ENCODE results near the gene CLEC2A.
"Not testable (repeated sequence)": the region's sequence is repeated elsewhere in the genome, so short reads cannot be mapped to it uniquely, and the experiment has no call there.

CLEC2A gene, protein sequence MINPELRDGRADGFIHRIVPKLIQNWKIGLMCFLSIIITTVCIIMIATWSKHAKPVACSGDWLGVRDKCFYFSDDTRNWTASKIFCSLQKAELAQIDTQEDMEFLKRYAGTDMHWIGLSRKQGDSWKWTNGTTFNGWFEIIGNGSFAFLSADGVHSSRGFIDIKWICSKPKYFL

GRCh38 chr12:9932270-9932669 is at the start of gene CLEC2A:
TSS of gene CLEC2A (minus strand) at chr12:9932370. CDS start at chr12:9932329, 41 bp downstream.
- Histone ChIP-seq H3K4me1 (ENCODE audit: insufficient read depth, low read length) (no peaks in the 10 kb centered on the region), H3K9ac (ENCODE audit: low read depth, low read length) (no peak within 1 kb of the TSS), H3K9me3 (ENCODE audit: control insufficient read depth, insufficient read depth, low read length) (no peaks in the 10 kb centered on the region), H3K36me3 (ENCODE audit: insufficient read depth, low read length) (no peaks in the 10 kb centered on the region)

GRCh38 chr12:9980126-9980525 is 48.0 kb upstream of the CLEC2A start:
- H3K36me3 ChIP-seq (ENCODE audit: insufficient read depth, low read length) = no peaks in the 10 kb centered on the region
- 0 out of 2 replicates have a peak, but pooled peaks cover 8% of the 10 kb centered on the region for H3K9me3 ChIP-seq (ENCODE audit: control insufficient read depth, insufficient read depth, low read length)
- no peaks in the 10 kb centered on the region for H3K4me1 ChIP-seq (ENCODE audit: insufficient read depth, low read length)
- H3K9ac ChIP-seq (ENCODE audit: low read depth, low read length) = no peak overlapping the region

GRCh38 chr12:9977916-9978315 is 45.7 kb upstream of the CLEC2A start:
- Histone ChIP-seq H3K36me3 (ENCODE audit: insufficient read depth, low read length) (no peaks in the 10 kb centered on the region), H3K9ac (ENCODE audit: low read depth, low read length) (no peak overlapping the region), H3K4me1 (ENCODE audit: insufficient read depth, low read length) (no peaks in the 10 kb centered on the region), H3K9me3 (ENCODE audit: control insufficient read depth, insufficient read depth, low read length) (0 out of 2 replicates have a peak, but pooled peaks cover 8% of the 10 kb centered on the region)

GRCh38 chr12:9976626-9977025 is 44.5 kb upstream of the CLEC2A start:
- not testable (repeated sequence) for H3K9ac ChIP-seq (ENCODE audit: low read depth, low read length); H3K36me3 ChIP-seq (ENCODE audit: insufficient read depth, low read length); H3K4me1 ChIP-seq (ENCODE audit: insufficient read depth, low read length); H3K9me3 ChIP-seq (ENCODE audit: control insufficient read depth, insufficient read depth, low read length)

DNA sequence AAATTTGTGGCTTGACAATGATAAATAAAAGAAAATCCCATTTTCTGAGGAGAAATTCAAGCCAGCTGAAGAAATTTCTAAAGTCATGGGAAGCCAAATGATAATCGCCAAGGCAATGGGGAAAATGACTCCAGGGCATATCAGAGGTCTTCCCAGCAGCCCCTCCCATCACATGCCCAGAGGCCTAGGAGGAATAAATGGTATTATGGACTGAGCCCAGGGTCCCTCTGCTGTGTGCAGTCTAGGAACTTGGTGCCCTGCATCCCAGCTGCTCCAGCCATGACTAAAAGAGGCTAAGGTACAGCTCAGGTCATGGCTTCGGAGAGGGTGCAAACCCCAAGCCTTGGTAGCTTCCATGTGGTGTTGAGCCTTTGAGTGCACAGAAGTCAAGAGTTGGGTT is 43.4 kb upstream of the CLEC2A start:
- H3K36me3 ChIP-seq (ENCODE audit: insufficient read depth, low read length) = no peaks in the 10 kb centered on the region
- no peaks in the 10 kb centered on the region for H3K4me1 ChIP-seq (ENCODE audit: insufficient read depth, low read length)
- 0 out of 2 replicates have a peak, but pooled peaks cover 8% of the 10 kb centered on the region for H3K9me3 ChIP-seq (ENCODE audit: control insufficient read depth, insufficient read depth, low read length)
- H3K9ac ChIP-seq (ENCODE audit: low read depth, low read length) = no peak overlapping the region

- not testable (repeated sequence) for H3K9me3 ChIP-seq (ENCODE audit: control insufficient read depth, insufficient read depth, low read length); H3K9ac ChIP-seq (ENCODE audit: low read depth, low read length); H3K4me1 ChIP-seq (ENCODE audit: insufficient read depth, low read length); H3K36me3 ChIP-seq (ENCODE audit: insufficient read depth, low read length)
Observed at GRCh38 chr12:9974731-9975130, 42.6 kb upstream of the CLEC2A start.

DNA sequence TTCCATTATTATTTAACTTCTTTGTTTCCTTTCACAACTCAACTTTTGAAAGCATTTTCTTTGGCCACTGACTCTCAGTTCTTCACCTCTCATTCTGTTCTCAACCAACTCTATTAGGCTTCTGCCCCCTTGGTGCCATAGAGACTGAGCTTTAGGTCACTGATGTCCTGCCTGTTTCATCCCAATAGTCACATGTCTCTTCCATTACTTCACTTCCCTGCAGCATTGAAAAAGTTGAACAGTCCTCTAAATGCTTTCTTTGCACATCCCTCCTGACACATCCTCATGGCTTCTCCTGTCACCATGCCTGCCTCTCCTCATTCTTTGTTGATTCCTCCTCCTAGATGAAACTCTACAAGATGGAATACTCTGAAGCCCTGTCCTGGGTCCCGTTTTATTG is 41.8 kb upstream of the CLEC2A start:
- H3K9ac ChIP-seq (ENCODE audit: low read depth, low read length) = no peak overlapping the region

GRCh38 chr12:9971181-9971580 is 39.0 kb upstream of the CLEC2A start, which contains the start of gene CLEC12A:
TSS of gene CLEC12A (plus strand) at chr12:9971409. CDS start at chr12:9971597, 188 bp downstream.
- Histone ChIP-seq H3K36me3 (ENCODE audit: insufficient read depth, low read length) (no peaks in the 10 kb centered on the region), H3K4me1 (ENCODE audit: insufficient read depth, low read length) (no peaks in the 10 kb centered on the region), H3K9me3 (ENCODE audit: control insufficient read depth, insufficient read depth, low read length) (0 out of 2 replicates have a peak, but pooled peaks cover 7% of the 10 kb centered on the region), H3K9ac (ENCODE audit: low read depth, low read length) (no peak within 1 kb of the TSS)

More for the DNA sequence above, 41.8 kb upstream of the CLEC2A start:
- H3K4me1 ChIP-seq (ENCODE audit: insufficient read depth, low read length) = no peaks in the 10 kb centered on the region
- 0 out of 2 replicates have a peak, but pooled peaks cover 8% of the 10 kb centered on the region for H3K9me3 ChIP-seq (ENCODE audit: control insufficient read depth, insufficient read depth, low read length)
- no peaks in the 10 kb centered on the region for H3K36me3 ChIP-seq (ENCODE audit: insufficient read depth, low read length)

- Histone ChIP-seq H3K36me3 (ENCODE audit: insufficient read depth, low read length) (no peaks in the 10 kb centered on the region), H3K9me3 (ENCODE audit: control insufficient read depth, insufficient read depth, low read length) (no peaks in the 10 kb centered on the region; the same call in 1 of the 2 replicates), H3K4me1 (ENCODE audit: insufficient read depth, low read length) (no peaks in the 10 kb centered on the region), H3K9ac (ENCODE audit: low read depth, low read length) (no peak overlapping the region)
Observed at GRCh38 chr12:9969673-9970072, 37.5 kb upstream of the CLEC2A start.

GRCh38 chr12:9961901-9962300 is 29.7 kb upstream of the CLEC2A start:
- no peaks in the 10 kb centered on the region; the same call in 1 of the 2 replicates for H3K9me3 ChIP-seq (ENCODE audit: control insufficient read depth, insufficient read depth, low read length)
- H3K36me3 ChIP-seq (ENCODE audit: insufficient read depth, low read length) = no peaks in the 10 kb centered on the region
- no peaks in the 10 kb centered on the region for H3K4me1 ChIP-seq (ENCODE audit: insufficient read depth, low read length)
- H3K9ac ChIP-seq (ENCODE audit: low read depth, low read length) = no peak overlapping the region

DNA sequence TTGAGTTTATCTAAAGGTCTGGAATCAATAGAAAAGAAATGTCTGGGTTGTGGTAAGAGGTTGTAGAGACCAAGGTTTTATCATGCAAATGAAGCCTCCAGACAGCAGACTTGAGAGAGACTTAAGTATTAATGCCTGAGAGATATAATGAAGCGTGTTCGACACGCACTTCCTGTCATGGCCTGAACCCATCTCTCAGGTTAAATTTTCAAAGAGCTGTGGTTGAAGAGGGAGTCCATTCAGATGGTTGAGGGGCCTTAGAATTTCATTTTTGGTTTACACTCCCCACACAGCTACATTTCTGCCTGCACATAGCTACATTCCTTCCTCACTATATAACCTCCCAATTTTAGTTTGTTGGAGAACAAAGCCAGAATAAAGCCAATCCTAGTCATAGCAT is 28.9 kb upstream of the CLEC2A start:
- Histone ChIP-seq H3K9ac (ENCODE audit: low read depth, low read length) (no peak overlapping the region), H3K36me3 (ENCODE audit: insufficient read depth, low read length) (no peaks in the 10 kb centered on the region), H3K9me3 (ENCODE audit: control insufficient read depth, insufficient read depth, low read length) (no peaks in the 10 kb centered on the region; the same call in 1 of the 2 replicates), H3K4me1 (ENCODE audit: insufficient read depth, low read length) (no peaks in the 10 kb centered on the region)

- Histone ChIP-seq H3K4me1 (ENCODE audit: insufficient read depth, low read length) (no peaks in the 10 kb centered on the region), H3K36me3 (ENCODE audit: insufficient read depth, low read length) (no peaks in the 10 kb centered on the region), H3K9ac (ENCODE audit: low read depth, low read length) (no peak overlapping the region), H3K9me3 (ENCODE audit: control insufficient read depth, insufficient read depth, low read length) (no peaks in the 10 kb centered on the region; the same call in 1 of the 2 replicates)
Observed at GRCh38 chr12:9960590-9960989, 28.4 kb upstream of the CLEC2A start.

GRCh38 chr12:9957834-9958233 is 25.7 kb upstream of the CLEC2A start:
- H3K36me3 ChIP-seq (ENCODE audit: insufficient read depth, low read length) = no peaks in the 10 kb centered on the region
- no peaks in the 10 kb centered on the region for H3K9me3 ChIP-seq (ENCODE audit: control insufficient read depth, insufficient read depth, low read length)
- H3K9ac ChIP-seq (ENCODE audit: low read depth, low read length) = no peak overlapping the region
- no peaks in the 10 kb centered on the region for H3K4me1 ChIP-seq (ENCODE audit: insufficient read depth, low read length)

- not testable (repeated sequence) for H3K9me3 ChIP-seq (ENCODE audit: control insufficient read depth, insufficient read depth, low read length); H3K36me3 ChIP-seq (ENCODE audit: insufficient read depth, low read length); H3K9ac ChIP-seq (ENCODE audit: low read depth, low read length); H3K4me1 ChIP-seq (ENCODE audit: insufficient read depth, low read length)
Observed at GRCh38 chr12:9952954-9953729, 21.0 kb upstream of the CLEC2A start.
